ENCODE data around the gene ESYT3.

- no peak for TF ChIP-seq POLR2A (IDR thresholded peaks at IDR 0.05)
- TF ChIP-seq, protein P1, sequence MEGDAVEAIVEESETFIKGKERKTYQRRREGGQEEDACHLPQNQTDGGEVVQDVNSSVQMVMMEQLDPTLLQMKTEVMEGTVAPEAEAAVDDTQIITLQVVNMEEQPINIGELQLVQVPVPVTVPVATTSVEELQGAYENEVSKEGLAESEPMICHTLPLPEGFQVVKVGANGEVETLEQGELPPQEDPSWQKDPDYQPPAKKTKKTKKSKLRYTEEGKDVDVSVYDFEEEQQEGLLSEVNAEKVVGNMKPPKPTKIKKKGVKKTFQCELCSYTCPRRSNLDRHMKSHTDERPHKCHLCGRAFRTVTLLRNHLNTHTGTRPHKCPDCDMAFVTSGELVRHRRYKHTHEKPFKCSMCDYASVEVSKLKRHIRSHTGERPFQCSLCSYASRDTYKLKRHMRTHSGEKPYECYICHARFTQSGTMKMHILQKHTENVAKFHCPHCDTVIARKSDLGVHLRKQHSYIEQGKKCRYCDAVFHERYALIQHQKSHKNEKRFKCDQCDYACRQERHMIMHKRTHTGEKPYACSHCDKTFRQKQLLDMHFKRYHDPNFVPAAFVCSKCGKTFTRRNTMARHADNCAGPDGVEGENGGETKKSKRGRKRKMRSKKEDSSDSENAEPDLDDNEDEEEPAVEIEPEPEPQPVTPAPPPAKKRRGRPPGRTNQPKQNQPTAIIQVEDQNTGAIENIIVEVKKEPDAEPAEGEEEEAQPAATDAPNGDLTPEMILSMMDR (IDR thresholded peaks at IDR 0.05): no peak
Measured at GRCh38 chr3:138477120-138477519, 42.7 kb downstream of the ESYT3 start.

All from body of pancreas (tissue), 4 donors.